Measurements from ENCODE around the gene PXK.

The PXK gene

DNA sequence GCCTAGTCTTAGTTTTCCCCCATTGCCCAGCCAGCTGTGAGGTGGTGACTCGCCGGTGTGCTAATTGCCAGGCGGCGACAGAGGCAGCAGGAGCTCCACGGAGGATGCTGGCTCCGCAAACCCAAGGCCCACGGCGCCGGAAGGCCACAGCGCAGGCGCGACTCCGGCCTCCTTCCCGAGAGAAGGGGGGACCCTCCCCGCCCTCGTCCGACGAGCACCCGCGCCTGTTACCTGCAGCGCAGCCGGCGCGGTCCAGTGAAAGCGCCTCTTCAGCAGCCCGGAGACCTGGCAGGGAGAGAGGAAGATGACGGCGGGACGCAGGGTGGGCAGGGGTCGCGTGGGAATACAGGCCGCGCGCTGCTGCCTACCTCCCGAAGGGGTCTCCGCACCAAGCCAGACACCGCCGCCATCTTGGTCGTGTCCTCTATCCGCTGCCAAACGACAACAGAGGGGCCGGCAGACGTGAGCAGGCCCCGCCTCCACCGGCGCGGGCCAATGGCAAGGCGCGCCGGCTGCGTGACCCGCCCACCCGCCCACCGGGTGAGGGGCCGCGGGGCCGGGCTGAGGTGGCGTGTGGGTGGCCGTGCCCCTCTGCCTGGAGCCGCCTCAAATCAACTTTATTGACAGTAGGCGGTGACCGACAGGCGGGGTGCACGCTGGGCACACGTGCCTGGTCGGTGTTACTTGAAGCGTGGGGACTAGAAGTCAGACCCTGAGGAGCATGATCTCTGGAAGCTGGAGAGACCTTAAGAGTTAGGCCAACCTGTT lies 100.9 kb downstream of the PXK start, which contains the start of gene PDHB:
Gene PDHB, minus strand, starts transcription at position 433 of the 768 bp plus-strand sequence. Its CDS starts 23 bp downstream, at position 410.
- Histone ChIP-seq H3K18ac (ENCODE audit: low read depth in 1 of 2, low read length in 2 of 2) (peak within 1 kb of the TSS; percentile 96 to 98), H2AFZ (ENCODE audit: low read depth, low read length) (peak within 1 kb of the TSS; percentile 100), H3K36me3 (ENCODE audit: control insufficient read depth in 1 of 2, insufficient read depth in 2 of 2, low read depth in 1 of 2, low read length in 2 of 2) (peaks cover 16 to 36% of the 10 kb centered on the region in 2 experiments), H3K14ac (ENCODE audit: low read length in 2 of 2) (peak within 1 kb of the TSS in 1 of 2 experiments; percentile 99), H3K27me3 (ENCODE audit: control insufficient read depth in 1 of 2, insufficient read depth in 1 of 2, low read length in 2 of 2) (no peaks in the 10 kb centered on the region), H3K23ac (ENCODE audit: low read length in 2 of 2) (peak within 1 kb of the TSS in 1 of 2 experiments; percentile 98), H2BK12ac (ENCODE audit: low read length in 2 of 2) (peak within 1 kb of the TSS; percentile 32 to 64), H2BK120ac (ENCODE audit: low read depth, low read length) (peak within 1 kb of the TSS; percentile 11), H3K4me3 (ENCODE audit: insufficient read depth in 1 of 2, low read depth in 1 of 2, low read length in 2 of 2) (peak within 1 kb of the TSS; percentile 87 to 98), H4K91ac (ENCODE audit: low read length) (peak within 1 kb of the TSS; percentile 73), H2BK15ac (ENCODE audit: low read depth, poor library complexity, severe bottlenecking) (peak within 1 kb of the TSS; percentile 86), H3K9me3 (ENCODE audit: control insufficient read depth, low read length) (no peaks in the 10 kb centered on the region), H2AK5ac (ENCODE audit: low read length, severe bottlenecking) (peak within 1 kb of the TSS; percentile 91), H3K4ac (ENCODE audit: low read depth in 1 of 2, low read length in 2 of 2) (peak within 1 kb of the TSS; percentile 54 to 98), H3K9ac (ENCODE audit: low read length) (peak within 1 kb of the TSS; percentile 92), H4K8ac (ENCODE audit: low read length) (peak within 1 kb of the TSS; percentile 98), H3K27ac (ENCODE audit: low read length, poor library complexity, severe bottlenecking) (peak within 1 kb of the TSS; percentile 76), H2BK5ac (ENCODE audit: low read depth, low read length, poor library complexity, severe bottlenecking) (peak within 1 kb of the TSS; percentile 92), H3K79me1 (replicated peaks; ENCODE audit: low read length, poor library complexity, severe bottlenecking) (peaks cover 7% of the 10 kb centered on the region), H3K4me1 (ENCODE audit: control insufficient read depth, insufficient read depth, low read depth, low read length) (peaks cover 17% of the 10 kb centered on the region), H3K4me2 (ENCODE audit: low read length, poor library complexity, severe bottlenecking) (peak within 1 kb of the TSS; percentile 74)
- WGBS: under 1% methylated on average over 65 of the region's 67 CpGs
- peak; percentile 93 for DNase-seq

- peak overlapping the region; percentile 1 for H2AFZ ChIP-seq (ENCODE audit: low read depth, low read length)
- no peak overlapping the region for H3K23ac ChIP-seq (ENCODE audit: low read length in 2 of 2)
- peak overlapping the region in 1 of 2 experiments; percentile 4 for H2BK12ac ChIP-seq (ENCODE audit: low read length in 2 of 2)
- H3K79me1 ChIP-seq (replicated peaks; ENCODE audit: low read length, poor library complexity, severe bottlenecking): peaks cover 6% of the 10 kb centered on the region
- H3K18ac ChIP-seq (ENCODE audit: low read depth in 1 of 2, low read length in 2 of 2): peak overlapping the region in 1 of 2 experiments; percentile 43
- peak overlapping the region; percentile 16 for H3K4me2 ChIP-seq (ENCODE audit: low read length, poor library complexity, severe bottlenecking)
- peak overlapping the region; percentile 72 for H4K8ac ChIP-seq (ENCODE audit: low read length)
- H3K27me3 ChIP-seq (ENCODE audit: control insufficient read depth in 1 of 2, insufficient read depth in 1 of 2, low read length in 2 of 2): no peaks in the 10 kb centered on the region
- peak; percentile 17 for DNase-seq
- H4K91ac ChIP-seq (ENCODE audit: low read length): no peak overlapping the region
- H3K14ac ChIP-seq (ENCODE audit: low read length in 2 of 2): no peak overlapping the region
- H2BK5ac ChIP-seq (ENCODE audit: low read depth, low read length, poor library complexity, severe bottlenecking): no peak overlapping the region
- no peaks in the 10 kb centered on the region for H3K9me3 ChIP-seq (ENCODE audit: control insufficient read depth, low read length)
- peak overlapping the region; percentile 47 for H3K9ac ChIP-seq (ENCODE audit: low read length)
- no peak overlapping the region for H3K4ac ChIP-seq (ENCODE audit: low read depth in 1 of 2, low read length in 2 of 2)
- no peak overlapping the region for H2BK120ac ChIP-seq (ENCODE audit: low read depth, low read length)
- 91% methylated on average over 2 of the region's 3 CpGs for WGBS
- peak overlapping the region in 1 of 2 experiments; percentile 98 for H3K4me3 ChIP-seq (ENCODE audit: insufficient read depth in 1 of 2, low read depth in 1 of 2, low read length in 2 of 2)
- H2AK5ac ChIP-seq (ENCODE audit: low read length, severe bottlenecking): peak overlapping the region; percentile 91
- H3K4me1 ChIP-seq (ENCODE audit: control insufficient read depth, insufficient read depth, low read depth, low read length): peaks cover 16% of the 10 kb centered on the region
- H3K36me3 ChIP-seq (ENCODE audit: control insufficient read depth in 1 of 2, insufficient read depth in 2 of 2, low read depth in 1 of 2, low read length in 2 of 2): peaks cover 12 to 31% of the 10 kb centered on the region in 2 experiments
- peak overlapping the region; percentile 23 for H3K27ac ChIP-seq (ENCODE audit: low read length, poor library complexity, severe bottlenecking)
- H2BK15ac ChIP-seq (ENCODE audit: low read depth, poor library complexity, severe bottlenecking): no peak overlapping the region
Measured at GRCh38 chr3:58434168-58434504, 101.4 kb downstream of the PXK start.

DNA sequence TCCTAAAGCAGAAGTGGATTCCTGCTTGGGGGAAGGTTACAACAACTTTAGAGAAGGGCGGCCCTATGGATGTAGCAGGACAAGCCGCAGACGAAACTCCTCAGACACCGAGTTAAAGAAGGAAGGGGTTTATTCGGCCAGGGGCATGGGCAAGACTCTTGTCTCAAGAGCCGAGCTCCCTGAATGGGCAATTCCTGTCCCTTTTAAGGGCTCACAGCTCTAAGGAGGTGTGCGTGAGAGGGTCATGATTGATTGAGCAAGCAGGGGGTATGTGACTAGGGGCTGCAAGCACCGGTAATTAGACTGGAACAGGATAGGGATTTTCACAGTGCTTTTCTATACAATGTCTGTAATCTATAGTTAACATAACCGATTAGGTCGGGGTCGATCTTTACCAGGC lies 101.8 kb downstream of the PXK start:
- peak overlapping the region; percentile 39 for H2BK5ac ChIP-seq (ENCODE audit: low read depth, low read length, poor library complexity, severe bottlenecking)
- H2BK120ac ChIP-seq (ENCODE audit: low read depth, low read length): no peak overlapping the region
- H3K36me3 ChIP-seq (ENCODE audit: control insufficient read depth in 1 of 2, insufficient read depth in 2 of 2, low read depth in 1 of 2, low read length in 2 of 2): peaks cover 10 to 27% of the 10 kb centered on the region in 2 experiments
- no peak overlapping the region for H3K14ac ChIP-seq (ENCODE audit: low read length in 2 of 2)
- H3K9ac ChIP-seq (ENCODE audit: low read length): peak overlapping the region; percentile 8
- H3K4ac ChIP-seq (ENCODE audit: low read depth in 1 of 2, low read length in 2 of 2): no peak overlapping the region
- WGBS: 57% methylated on average over 11 of the region's 11 CpGs
- H3K23ac ChIP-seq (ENCODE audit: low read length in 2 of 2): no peak overlapping the region
- H3K9me3 ChIP-seq (ENCODE audit: control insufficient read depth, low read length): no peaks in the 10 kb centered on the region
- peak; percentile 21 for DNase-seq
- H3K79me1 ChIP-seq (replicated peaks; ENCODE audit: low read length, poor library complexity, severe bottlenecking): peaks cover 4% of the 10 kb centered on the region
- no peak overlapping the region for H2AFZ ChIP-seq (ENCODE audit: low read depth, low read length)
- H3K27me3 ChIP-seq (ENCODE audit: control insufficient read depth in 1 of 2, insufficient read depth in 1 of 2, low read length in 2 of 2): no peaks in the 10 kb centered on the region
- peak overlapping the region; percentile 32 to 64 for H2BK12ac ChIP-seq (ENCODE audit: low read length in 2 of 2)
- H4K91ac ChIP-seq (ENCODE audit: low read length): no peak overlapping the region
- peaks cover 16% of the 10 kb centered on the region for H3K4me1 ChIP-seq (ENCODE audit: control insufficient read depth, insufficient read depth, low read depth, low read length)
- peak overlapping the region in 1 of 2 experiments; percentile 28 for H3K18ac ChIP-seq (ENCODE audit: low read depth in 1 of 2, low read length in 2 of 2)
- H2AK5ac ChIP-seq (ENCODE audit: low read length, severe bottlenecking): peak overlapping the region; percentile 91
- H3K4me3 ChIP-seq (ENCODE audit: insufficient read depth in 1 of 2, low read depth in 1 of 2, low read length in 2 of 2): peak overlapping the region in 1 of 2 experiments; percentile 98
- no peak overlapping the region for H4K8ac ChIP-seq (ENCODE audit: low read length)
- H3K4me2 ChIP-seq (ENCODE audit: low read length, poor library complexity, severe bottlenecking): no peak overlapping the region
- peak overlapping the region; percentile 23 for H3K27ac ChIP-seq (ENCODE audit: low read length, poor library complexity, severe bottlenecking)
- H2BK15ac ChIP-seq (ENCODE audit: low read depth, poor library complexity, severe bottlenecking): peak overlapping the region; percentile 49

GRCh38 chr3:58434990-58435389 lies 102.3 kb downstream of the PXK start:
- Histone ChIP-seq H4K8ac (ENCODE audit: low read length) (peak overlapping the region; percentile 64), H2BK120ac (ENCODE audit: low read depth, low read length) (peak overlapping the region; percentile 49), H3K4me2 (ENCODE audit: low read length, poor library complexity, severe bottlenecking) (no peak overlapping the region), H3K9ac (ENCODE audit: low read length) (peak overlapping the region; percentile 23), H3K27ac (ENCODE audit: low read length, poor library complexity, severe bottlenecking) (peak overlapping the region; percentile 79), H3K9me3 (ENCODE audit: control insufficient read depth, low read length) (no peaks in the 10 kb centered on the region), H3K4me1 (ENCODE audit: control insufficient read depth, insufficient read depth, low read depth, low read length) (peaks cover 16% of the 10 kb centered on the region), H2BK15ac (ENCODE audit: low read depth, poor library complexity, severe bottlenecking) (no peak overlapping the region), H2AK5ac (ENCODE audit: low read length, severe bottlenecking) (no peak overlapping the region), H3K23ac (ENCODE audit: low read length in 2 of 2) (no peak overlapping the region), H3K18ac (ENCODE audit: low read depth in 1 of 2, low read length in 2 of 2) (peak overlapping the region; percentile 33 to 66), H2AFZ (ENCODE audit: low read depth, low read length) (peak overlapping the region; percentile 51), H3K27me3 (ENCODE audit: control insufficient read depth in 1 of 2, insufficient read depth in 1 of 2, low read length in 2 of 2) (no peaks in the 10 kb centered on the region), H4K91ac (ENCODE audit: low read length) (no peak overlapping the region), H2BK12ac (ENCODE audit: low read length in 2 of 2) (no peak overlapping the region), H3K79me1 (replicated peaks; ENCODE audit: low read length, poor library complexity, severe bottlenecking) (peaks cover 4% of the 10 kb centered on the region), H3K14ac (ENCODE audit: low read length in 2 of 2) (no peak overlapping the region), H3K4me3 (ENCODE audit: insufficient read depth in 1 of 2, low read depth in 1 of 2, low read length in 2 of 2) (no peak overlapping the region), H3K4ac (ENCODE audit: low read depth in 1 of 2, low read length in 2 of 2) (peak overlapping the region in 1 of 2 experiments; percentile 64), H2BK5ac (ENCODE audit: low read depth, low read length, poor library complexity, severe bottlenecking) (peak overlapping the region; percentile 39), H3K36me3 (ENCODE audit: control insufficient read depth in 1 of 2, insufficient read depth in 2 of 2, low read depth in 1 of 2, low read length in 2 of 2) (peaks cover 10 to 22% of the 10 kb centered on the region in 2 experiments)
- peak; percentile 46 for DNase-seq
- WGBS: 31% methylated on average over 1 of the region's 1 CpG

Data from mesenchymal stem cell (in vitro differentiated cells and primary cell).